ENCODE data around the gene LILRA1.
"Not testable (repeated sequence)": the region's sequence is repeated elsewhere in the genome, so short reads cannot be mapped to it uniquely, and the experiment has no call there.

- TF ChIP-seq, protein P1, sequence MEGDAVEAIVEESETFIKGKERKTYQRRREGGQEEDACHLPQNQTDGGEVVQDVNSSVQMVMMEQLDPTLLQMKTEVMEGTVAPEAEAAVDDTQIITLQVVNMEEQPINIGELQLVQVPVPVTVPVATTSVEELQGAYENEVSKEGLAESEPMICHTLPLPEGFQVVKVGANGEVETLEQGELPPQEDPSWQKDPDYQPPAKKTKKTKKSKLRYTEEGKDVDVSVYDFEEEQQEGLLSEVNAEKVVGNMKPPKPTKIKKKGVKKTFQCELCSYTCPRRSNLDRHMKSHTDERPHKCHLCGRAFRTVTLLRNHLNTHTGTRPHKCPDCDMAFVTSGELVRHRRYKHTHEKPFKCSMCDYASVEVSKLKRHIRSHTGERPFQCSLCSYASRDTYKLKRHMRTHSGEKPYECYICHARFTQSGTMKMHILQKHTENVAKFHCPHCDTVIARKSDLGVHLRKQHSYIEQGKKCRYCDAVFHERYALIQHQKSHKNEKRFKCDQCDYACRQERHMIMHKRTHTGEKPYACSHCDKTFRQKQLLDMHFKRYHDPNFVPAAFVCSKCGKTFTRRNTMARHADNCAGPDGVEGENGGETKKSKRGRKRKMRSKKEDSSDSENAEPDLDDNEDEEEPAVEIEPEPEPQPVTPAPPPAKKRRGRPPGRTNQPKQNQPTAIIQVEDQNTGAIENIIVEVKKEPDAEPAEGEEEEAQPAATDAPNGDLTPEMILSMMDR (IDR thresholded peaks at IDR 0.05): not testable (repeated sequence)
- TF ChIP-seq POLR2A (IDR thresholded peaks at IDR 0.05): not testable (repeated sequence)
Observed at GRCh38 chr19:54636081-54636480, 42.6 kb downstream of the LILRA1 start.
